HepG2 (cell line): ENCODE results near the gene CAPN12. TPM values are rescaled to one million over a fixed set of nuclear protein-coding genes. Genes with fewer than 3 reads are reported as not detected.
A peak's percentile ranks its signal among the peaks of the same experiment; 100 is the strongest.

Experiments used
- ATF7-NPFF ChIP-seq: sonication (generic); formaldehyde crosslinking; IDR thresholded peaks from 2 replicates; pipeline ENCODE4 v1.8.1; 2023; ENCODE audit warnings: mild to moderate bottlenecking, low read depth, missing genetic modification reagents, moderate library complexity
- HNF4G ChIP-seq, 2 experiments: sonication (generic) in 1 of 2; formaldehyde crosslinking in 1 of 2; IDR thresholded peaks; 2 replicates each; pipeline versions ENCODE4 v1.4.0 to v1.6.1; 2011 to 2020; ENCODE audit warnings: borderline replicate concordance in 2 of 2, low read depth in 2 of 2, mild to moderate bottlenecking in 2 of 2, low read length in 1 of 2, missing genetic modification reagents in 1 of 2, moderate library complexity in 1 of 2
- HNRNPH1 ChIP-seq: fragments of 200-400 bp; formaldehyde crosslinking; optimal IDR thresholded peaks from 2 replicates; pipeline ENCODE3; 2017; ENCODE audit warnings: mild to moderate bottlenecking, low read depth, low read length
- HNRNPLL ChIP-seq: fragments of 200-400 bp; formaldehyde crosslinking; IDR thresholded peaks from 2 replicates; pipeline ENCODE4 v1.6.1; 2017; ENCODE audit warnings: mild to moderate bottlenecking, low read depth, low read length; ENCODE audit not compliant: poor library complexity, severe bottlenecking
- JARID2 ChIP-seq: sonication (generic); formaldehyde crosslinking; IDR thresholded peaks from 2 replicates; pipeline ENCODE4 v1.8.1; 2023; ENCODE audit warnings: missing genetic modification reagents, inconsistent platforms; ENCODE audit not compliant: insufficient replicate concordance
- SAP130 ChIP-seq: IDR thresholded peaks from 2 replicates; pipeline ENCODE4 v1.6.1; 2016; ENCODE audit warnings: low read depth
- SP140L ChIP-seq: sonication (generic); formaldehyde crosslinking; IDR thresholded peaks from 2 replicates; pipeline ENCODE4 v1.4.0; 2020; ENCODE audit warnings: missing genetic modification reagents, borderline replicate concordance
- ZBTB20 ChIP-seq: sonication (generic); formaldehyde crosslinking; IDR thresholded peaks from 2 replicates; pipeline ENCODE4 v1.8.1; 2023; ENCODE audit warnings: missing genetic modification reagents, low read depth, mild to moderate bottlenecking, borderline replicate concordance
- ZBTB4 ChIP-seq: sonication (generic); formaldehyde crosslinking; IDR thresholded peaks from 2 replicates; pipeline ENCODE4 v1.4.0; 2020; ENCODE audit warnings: missing genetic modification reagents, mild to moderate bottlenecking, borderline replicate concordance
- ZNF10 ChIP-seq: sonication (generic); formaldehyde crosslinking; IDR thresholded peaks from 2 replicates; pipeline ENCODE4 v1.4.0; 2020; ENCODE audit warnings: mild to moderate bottlenecking, low read depth, missing genetic modification reagents, borderline replicate concordance
- ZNF451 ChIP-seq: sonication (generic); formaldehyde crosslinking; IDR thresholded peaks from 2 replicates; pipeline ENCODE4 v1.5.0; 2020; ENCODE audit warnings: mild to moderate bottlenecking, missing genetic modification reagents
- ZXDC ChIP-seq: sonication (generic); formaldehyde crosslinking; IDR thresholded peaks from 2 replicates; pipeline ENCODE4 v1.5.0; 2020; ENCODE audit warnings: mild to moderate bottlenecking, missing genetic modification reagents
- polyA plus RNA-seq, 8 experiments: library from polyadenylated mRNA; depleted of rRNA in 3 of 8; stranded (reverse) in 7 of 8; unstranded in 1 of 8; fragments of >200 nt; fragmentation: Illumina TruSeq in 4 of 8; extraction: Trizol in 4 of 8; gene quantifications; 2 replicates each; pipeline versions ENCODE4 v1.2.1 to v1.2.3, GENCODE V29; 2011 to 2016; ENCODE audit warnings: low read depth in 4 of 8, missing spikeins in 1 of 8, mixed read lengths in 1 of 8; ENCODE audit not compliant: insufficient read depth in 1 of 8
- total RNA-seq, 5 experiments: library from RNA; depleted of rRNA; stranded (reverse); fragments of >200 nt; fragmentation: Illumina TruSeq; extraction: Trizol; gene quantifications; 2 replicates each; pipeline ENCODE4 v1.2.3, GENCODE V29; 2016; ENCODE audit warnings: low read depth in 1 of 5

CAPN12 gene
- total and polyA plus RNA-seq, 2 of the 13 experiments (the other 11 are each of a cell fraction or from before 2014, with no cell fraction given): 1.6 to 13.6 TPM

GRCh38 chr19:38792250-38793111, 48.2 kb upstream of the CAPN12 start (continued):
- no peak for TF ChIP-seq JARID2
- TF ChIP-seq ZBTB20 (CRISPR knock-in tag): no peak
- no peak for TF ChIP-seq SP140L (CRISPR knock-in tag)
- TF ChIP-seq ZNF451 (CRISPR knock-in tag): no peak
- no peak for TF ChIP-seq ZXDC
- TF ChIP-seq ATF7-NPFF (CRISPR knock-in tag): no peak
- TF ChIP-seq ZNF10 (CRISPR knock-in tag): no peak
- TF ChIP-seq HNRNPLL: peak; percentile 16
- no peak for TF ChIP-seq HNRNPH1
- TF ChIP-seq HNF4G (IDR thresholded peaks at IDR 0.05; ENCODE audit: borderline replicate concordance, low read depth, low read length): peak; percentile 59; the same call in 1 of the 2 replicates
- no peak for TF ChIP-seq HNF4G (CRISPR knock-in tag; IDR thresholded peaks at IDR 0.05; ENCODE audit: borderline replicate concordance, low read depth)
- TF ChIP-seq ZBTB4: no peak
- TF ChIP-seq SAP130: 0 out of 2 replicates have a peak, but pooled peaks have one; percentile 8
